ENCODE results near the gene CD177. TPM values are rescaled to one million over a fixed set of nuclear protein-coding genes. Genes with fewer than 3 reads are reported as not detected.
"Not testable (repeated sequence)": the region's sequence is repeated elsewhere in the genome, so short reads cannot be mapped to it uniquely, and the experiment has no call there.

The CD177 gene
- total RNA-seq, 1 donor from 2014 or later, result not detected

GRCh38 chr19:43342104-43342503 lies 11.4 kb upstream of the CD177 start:
- H3K27ac Mint-ChIP-seq, result not testable (repeated sequence)

GRCh38 chr19:43344347-43344925 lies 9.1 kb upstream of the CD177 start:
- not testable (repeated sequence) for H3K27ac Mint-ChIP-seq

More at GRCh38 chr19:43342104-43342503, 11.4 kb upstream of the CD177 start:
- H3K4me1 Mint-ChIP-seq; H3K9me3 Mint-ChIP-seq; H3K36me3 Mint-ChIP-seq (ENCODE audit: low read depth); DNase-seq; intact Hi-C loops (cut with micrococcal nuclease); H3K27me3 Mint-ChIP-seq; H3K4me3 Mint-ChIP-seq: not testable (repeated sequence)

GRCh38 chr19:43349813-43350212 lies 3.7 kb upstream of the CD177 start:
- intact Hi-C loops (cut with micrococcal nuclease); DNase-seq; H3K4me1 Mint-ChIP-seq; H3K36me3 Mint-ChIP-seq (ENCODE audit: low read depth); H3K9me3 Mint-ChIP-seq; H3K4me3 Mint-ChIP-seq; H3K27ac Mint-ChIP-seq; H3K27me3 Mint-ChIP-seq: not testable (repeated sequence)

More at GRCh38 chr19:43344347-43344925, 9.1 kb upstream of the CD177 start:
- H3K36me3 Mint-ChIP-seq (ENCODE audit: low read depth); H3K9me3 Mint-ChIP-seq; H3K27me3 Mint-ChIP-seq; H3K4me3 Mint-ChIP-seq; DNase-seq; H3K4me1 Mint-ChIP-seq; intact Hi-C loops (cut with micrococcal nuclease): not testable (repeated sequence)

- H3K36me3 Mint-ChIP-seq (ENCODE audit: low read depth), result no peaks in the 10 kb centered on the region
- intact Hi-C loops (cut with micrococcal nuclease), result no loop called here
Measured at GRCh38 chr19:43351998-43352746, 1.3 kb upstream of the CD177 start.

GRCh38 chr19:43354305-43354627 lies 780 bp downstream of the CD177 start:
- Mint-ChIP-seq H3K27ac (no peak overlapping the region), H3K4me3 (no peak overlapping the region), H3K9me3 (no peaks in the 10 kb centered on the region), H3K27me3 (peaks cover 4% of the 10 kb centered on the region), H3K36me3 (ENCODE audit: low read depth) (no peaks in the 10 kb centered on the region), H3K4me1 (no peaks in the 10 kb centered on the region)
- intact Hi-C loops (cut with micrococcal nuclease), result no loop called here
- DNase-seq, result no peak

More at GRCh38 chr19:43351998-43352746, 1.3 kb upstream of the CD177 start:
- no peak for DNase-seq
- no peaks in the 10 kb centered on the region for H3K4me1 Mint-ChIP-seq
- no peak overlapping the region for H3K27ac Mint-ChIP-seq
- peaks cover 4% of the 10 kb centered on the region for H3K27me3 Mint-ChIP-seq
- no peak overlapping the region for H3K4me3 Mint-ChIP-seq
- no peaks in the 10 kb centered on the region for H3K9me3 Mint-ChIP-seq

GRCh38 chr19:43356749-43357148 lies 3.3 kb downstream of the CD177 start:
- intact Hi-C loops (cut with micrococcal nuclease), result not testable (repeated sequence)

GRCh38 chr19:43362179-43362578 lies 8.7 kb downstream of the CD177 start:
- no peaks in the 10 kb centered on the region for H3K27me3 Mint-ChIP-seq
- intact Hi-C loops (cut with micrococcal nuclease), result no loop called here
- H3K36me3 Mint-ChIP-seq (ENCODE audit: low read depth), result no peaks in the 10 kb centered on the region

More at GRCh38 chr19:43356749-43357148, 3.3 kb downstream of the CD177 start:
- H3K27me3 Mint-ChIP-seq; DNase-seq; H3K27ac Mint-ChIP-seq; H3K9me3 Mint-ChIP-seq; H3K4me1 Mint-ChIP-seq; H3K36me3 Mint-ChIP-seq (ENCODE audit: low read depth); H3K4me3 Mint-ChIP-seq: not testable (repeated sequence)

GRCh38 chr19:43362745-43363144 lies 9.3 kb downstream of the CD177 start:
- no peaks in the 10 kb centered on the region for H3K27me3 Mint-ChIP-seq

More at GRCh38 chr19:43362179-43362578, 8.7 kb downstream of the CD177 start:
- Mint-ChIP-seq H3K4me1 (no peaks in the 10 kb centered on the region), H3K27ac (no peak overlapping the region), H3K4me3 (no peak overlapping the region), H3K9me3 (no peaks in the 10 kb centered on the region)
- no peak for DNase-seq

GRCh38 chr19:43365677-43366076 lies 12.2 kb downstream of the CD177 start:
- H3K27me3 Mint-ChIP-seq; H3K4me3 Mint-ChIP-seq; H3K9me3 Mint-ChIP-seq; H3K27ac Mint-ChIP-seq; H3K36me3 Mint-ChIP-seq (ENCODE audit: low read depth); intact Hi-C loops (cut with micrococcal nuclease); DNase-seq; H3K4me1 Mint-ChIP-seq: not testable (repeated sequence)

More at GRCh38 chr19:43362745-43363144, 9.3 kb downstream of the CD177 start:
- Mint-ChIP-seq H3K36me3 (ENCODE audit: low read depth) (no peaks in the 10 kb centered on the region), H3K4me1 (no peaks in the 10 kb centered on the region), H3K27ac (no peak overlapping the region), H3K4me3 (no peak overlapping the region), H3K9me3 (no peaks in the 10 kb centered on the region)
- no peak for DNase-seq
- intact Hi-C loops (cut with micrococcal nuclease), result no loop called here

GRCh38 chr19:43367822-43368221 lies 14.3 kb downstream of the CD177 start:
- DNase-seq, result no peak
- Mint-ChIP-seq H3K36me3 (ENCODE audit: low read depth) (no peaks in the 10 kb centered on the region), H3K9me3 (no peaks in the 10 kb centered on the region), H3K4me1 (no peaks in the 10 kb centered on the region), H3K27me3 (no peaks in the 10 kb centered on the region), H3K27ac (no peak overlapping the region), H3K4me3 (no peak overlapping the region)
- intact Hi-C loops (cut with micrococcal nuclease), result no loop called here

- intact Hi-C loops (cut with micrococcal nuclease); H3K27ac Mint-ChIP-seq; H3K27me3 Mint-ChIP-seq; H3K36me3 Mint-ChIP-seq (ENCODE audit: low read depth); H3K4me1 Mint-ChIP-seq; H3K4me3 Mint-ChIP-seq; H3K9me3 Mint-ChIP-seq; DNase-seq: not testable (repeated sequence)
Measured at GRCh38 chr19:43368897-43369296, 15.4 kb downstream of the CD177 start.

GRCh38 chr19:43371909-43372308 lies 18.4 kb downstream of the CD177 start:
- Mint-ChIP-seq H3K27me3 (no peaks in the 10 kb centered on the region), H3K27ac (no peak overlapping the region), H3K36me3 (ENCODE audit: low read depth) (no peaks in the 10 kb centered on the region), H3K4me1 (no peaks in the 10 kb centered on the region), H3K9me3 (no peaks in the 10 kb centered on the region), H3K4me3 (no peak overlapping the region)
- intact Hi-C loops (cut with micrococcal nuclease), result no loop called here
- DNase-seq, result no peak

GRCh38 chr19:43372462-43372861 lies 19.0 kb downstream of the CD177 start:
- intact Hi-C loops (cut with micrococcal nuclease), result no loop called here
- Mint-ChIP-seq H3K4me1 (no peaks in the 10 kb centered on the region), H3K27ac (no peak overlapping the region), H3K36me3 (ENCODE audit: low read depth) (no peaks in the 10 kb centered on the region), H3K4me3 (no peak overlapping the region), H3K27me3 (no peaks in the 10 kb centered on the region), H3K9me3 (no peaks in the 10 kb centered on the region)
- no peak for DNase-seq

- H3K36me3 Mint-ChIP-seq (ENCODE audit: low read depth); intact Hi-C loops (cut with micrococcal nuclease); H3K4me1 Mint-ChIP-seq; DNase-seq; H3K27ac Mint-ChIP-seq; H3K4me3 Mint-ChIP-seq; H3K27me3 Mint-ChIP-seq; H3K9me3 Mint-ChIP-seq: not testable (repeated sequence)
Measured at GRCh38 chr19:43377624-43378023, 24.1 kb downstream of the CD177 start.

GRCh38 chr19:43380008-43380407 lies 26.5 kb downstream of the CD177 start:
- H3K27me3 Mint-ChIP-seq, result no peaks in the 10 kb centered on the region
- H3K4me3 Mint-ChIP-seq, result no peak overlapping the region
- DNase-seq, result no peak
- H3K9me3 Mint-ChIP-seq, result no peaks in the 10 kb centered on the region
- no peak overlapping the region for H3K27ac Mint-ChIP-seq
- intact Hi-C loops (cut with micrococcal nuclease), result no loop called here
- H3K4me1 Mint-ChIP-seq, result peaks cover 2% of the 10 kb centered on the region
- H3K36me3 Mint-ChIP-seq (ENCODE audit: low read depth), result no peaks in the 10 kb centered on the region

Data from activated CD4-positive, alpha-beta T cell treated with anti-CD3 and anti-CD28 coated beads, Interleukin-2, amount 10 ng/mL, durations not matched to agents 24 days and 14 days (primary cell).